Endothelial cell of umbilical vein (primary cell): ENCODE measurements around the gene METTL8.
"Not testable (repeated sequence)": the region's sequence is repeated elsewhere in the genome, so short reads cannot be mapped to it uniquely, and the experiment has no call there.

Experiments used
- CTCF ChIP-seq, 2 donors: IDR thresholded peaks; 1 replicate in 1 of 2; 2 replicates in 1 of 2; pipeline ENCODE4 v1.5.1; 2011; ENCODE audit warnings: low read length in 2 of 2, mild to moderate bottlenecking in 2 of 2, moderate library complexity in 2 of 2, control low read depth in 1 of 2, inconsistent platforms in 1 of 2, low read depth in 1 of 2; ENCODE audit not compliant: insufficient read depth in 1 of 2; ENCODE audit errors: extremely low read depth in 1 of 2
- EZH2 ChIP-seq: IDR thresholded peaks from 2 replicates; pipeline ENCODE4 v1.6.1; 2012; ENCODE audit warnings: borderline replicate concordance, low read depth, mild to moderate bottlenecking, moderate library complexity, low read length, inconsistent platforms; ENCODE audit not compliant: severe bottlenecking
- JUN ChIP-seq: IDR thresholded peaks from 2 replicates; pipeline ENCODE4 v1.6.1; 2011; ENCODE audit warnings: borderline replicate concordance, low read depth; ENCODE audit not compliant: insufficient read length, insufficient read depth
- MAX ChIP-seq: IDR thresholded peaks from 2 replicates; pipeline ENCODE4 v1.6.1; 2011; ENCODE audit not compliant: insufficient read depth, insufficient read length
- MYC ChIP-seq: IDR thresholded peaks from one replicate; pipeline ENCODE4 v1.6.1; 2011; ENCODE audit warnings: mild to moderate bottlenecking, low read depth, low read length
- POLR2A ChIP-seq: IDR thresholded peaks from 2 replicates; pipeline ENCODE4 v1.6.1; 2012; ENCODE audit warnings: low read depth, mild to moderate bottlenecking, control low read depth, low read length
- POLR2AphosphoS5 ChIP-seq: IDR thresholded peaks from 2 replicates; pipeline ENCODE4 v1.6.1; 2012; ENCODE audit warnings: low read depth, mild to moderate bottlenecking, control low read depth, low read length, moderate library complexity; ENCODE audit not compliant: insufficient read depth

GRCh38 chr2:171312182-171312581 is 121.6 kb downstream of the METTL8 start:
- not testable (repeated sequence) for TF ChIP-seq CTCF (IDR thresholded peaks at IDR 0.05; ENCODE audit: extremely low read depth in 1 of 2, insufficient read depth in 1 of 2, low read depth in 1 of 2, low read length in 2 of 2); POLR2AphosphoS5; EZH2; POLR2A; MAX; MYC; JUN
